GM19043 (cell line): ENCODE data around the gene LAMC2.
"Not testable (repeated sequence)": the region's sequence is repeated elsewhere in the genome, so short reads cannot be mapped to it uniquely, and the experiment has no call there.

Experiments
- ATAC-seq: cut with Tn5 transposase; IDR thresholded peaks from one replicate; pipeline ENCODE4 v1.9.1; 2021; ENCODE audit warnings: low read depth; ENCODE audit not compliant: unreplicated experiment

The LAMC2 gene

DNA sequence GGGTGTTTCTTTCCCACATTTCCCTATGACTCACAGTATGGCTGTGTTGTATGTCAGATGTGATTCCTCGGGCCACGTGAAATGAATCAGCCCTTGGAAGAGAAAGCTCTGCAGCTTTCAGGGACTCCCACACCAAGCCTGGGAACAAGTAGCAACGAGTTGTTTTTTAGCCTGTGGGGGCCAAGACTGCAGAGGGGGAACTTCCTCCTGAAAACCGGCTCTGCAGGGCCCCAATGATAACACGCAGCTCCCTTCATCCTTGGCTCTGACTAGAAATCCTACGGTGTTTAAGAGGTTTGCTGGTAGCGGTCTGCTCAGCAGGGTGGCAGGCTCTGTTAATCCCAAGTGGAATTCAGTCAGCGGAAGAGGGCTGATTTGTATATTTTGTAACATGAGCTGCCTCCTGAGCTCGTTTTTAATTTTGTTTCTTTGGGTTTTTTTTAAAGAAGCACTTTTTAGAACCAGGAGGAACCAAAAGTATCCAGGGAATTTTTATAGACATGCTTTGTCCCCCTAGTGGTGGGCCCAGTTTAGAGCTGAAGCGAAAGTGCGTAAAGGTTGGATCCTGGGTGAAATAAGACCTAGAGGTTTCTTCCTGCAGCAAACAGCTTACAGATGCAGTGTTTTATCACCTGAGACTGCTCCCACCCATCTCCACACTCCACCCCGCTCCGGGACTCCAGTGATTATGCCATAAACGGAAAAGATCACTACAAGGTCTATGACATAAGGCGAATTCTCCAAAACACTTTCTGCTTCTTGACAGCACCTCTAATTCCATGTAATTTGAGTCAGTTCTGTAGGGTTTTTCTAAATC is 48.8 kb downstream of the LAMC2 start:
- ATAC-seq, result no peak

DNA sequence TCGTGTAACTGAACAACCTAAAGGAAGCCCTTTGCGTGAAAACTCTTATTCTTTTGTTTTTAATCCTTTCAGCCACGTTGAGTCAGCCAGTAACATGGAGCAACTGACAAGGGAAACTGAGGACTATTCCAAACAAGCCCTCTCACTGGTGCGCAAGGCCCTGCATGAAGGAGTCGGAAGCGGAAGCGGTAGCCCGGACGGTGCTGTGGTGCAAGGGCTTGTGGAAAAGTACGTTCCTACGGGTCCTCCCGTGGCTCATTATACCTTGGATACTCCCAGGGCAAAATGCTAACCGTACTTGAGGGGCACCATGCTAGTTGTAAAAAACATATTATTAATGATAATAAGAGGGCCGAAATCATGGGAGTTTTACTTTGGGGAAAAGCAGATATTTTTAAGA is 49.4 kb downstream of the LAMC2 start:
- no peak for ATAC-seq

- ATAC-seq, result no peak
Measured at GRCh38 chr1:183236158-183236725, 50.2 kb downstream of the LAMC2 start.

- no peak for ATAC-seq
Measured at GRCh38 chr1:183237046-183237445, 51.0 kb downstream of the LAMC2 start.

DNA sequence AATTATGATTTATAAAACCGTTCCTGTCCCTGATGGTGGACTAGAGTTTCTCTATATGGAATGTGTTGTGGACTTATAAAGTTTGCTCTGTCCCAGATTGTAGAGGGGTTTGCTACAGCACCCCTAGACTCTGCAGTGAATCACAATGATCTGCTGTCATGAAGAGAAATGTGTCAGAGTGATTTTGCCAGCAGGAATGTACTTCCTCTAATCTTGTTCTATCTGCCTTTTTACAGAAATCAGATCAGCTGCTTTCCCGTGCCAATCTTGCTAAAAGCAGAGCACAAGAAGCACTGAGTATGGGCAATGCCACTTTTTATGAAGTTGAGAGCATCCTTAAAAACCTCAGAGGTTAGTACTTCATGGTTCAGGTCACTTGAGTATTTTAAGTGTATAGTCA is 52.0 kb downstream of the LAMC2 start:
- ATAC-seq, result no peak

DNA sequence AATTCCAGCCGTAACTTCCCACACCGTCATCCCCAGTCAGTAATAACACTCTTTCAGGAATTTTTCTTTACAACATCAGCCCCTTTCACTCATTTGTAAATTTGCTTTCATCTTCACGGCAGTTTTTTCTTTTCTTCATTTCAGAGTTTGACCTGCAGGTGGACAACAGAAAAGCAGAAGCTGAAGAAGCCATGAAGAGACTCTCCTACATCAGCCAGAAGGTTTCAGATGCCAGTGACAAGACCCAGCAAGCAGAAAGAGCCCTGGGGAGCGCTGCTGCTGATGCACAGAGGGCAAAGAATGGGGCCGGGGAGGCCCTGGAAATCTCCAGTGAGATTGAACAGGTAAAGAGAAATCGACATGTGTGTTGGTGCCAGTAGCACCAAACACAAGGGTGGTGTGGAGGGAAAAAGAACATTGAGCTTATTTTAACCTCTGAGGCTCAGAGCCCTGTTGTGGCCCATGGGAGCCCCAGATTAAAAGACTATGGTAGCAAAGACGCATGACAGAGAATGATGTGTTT is 53.2 kb downstream of the LAMC2 start:
- no peak for ATAC-seq

DNA sequence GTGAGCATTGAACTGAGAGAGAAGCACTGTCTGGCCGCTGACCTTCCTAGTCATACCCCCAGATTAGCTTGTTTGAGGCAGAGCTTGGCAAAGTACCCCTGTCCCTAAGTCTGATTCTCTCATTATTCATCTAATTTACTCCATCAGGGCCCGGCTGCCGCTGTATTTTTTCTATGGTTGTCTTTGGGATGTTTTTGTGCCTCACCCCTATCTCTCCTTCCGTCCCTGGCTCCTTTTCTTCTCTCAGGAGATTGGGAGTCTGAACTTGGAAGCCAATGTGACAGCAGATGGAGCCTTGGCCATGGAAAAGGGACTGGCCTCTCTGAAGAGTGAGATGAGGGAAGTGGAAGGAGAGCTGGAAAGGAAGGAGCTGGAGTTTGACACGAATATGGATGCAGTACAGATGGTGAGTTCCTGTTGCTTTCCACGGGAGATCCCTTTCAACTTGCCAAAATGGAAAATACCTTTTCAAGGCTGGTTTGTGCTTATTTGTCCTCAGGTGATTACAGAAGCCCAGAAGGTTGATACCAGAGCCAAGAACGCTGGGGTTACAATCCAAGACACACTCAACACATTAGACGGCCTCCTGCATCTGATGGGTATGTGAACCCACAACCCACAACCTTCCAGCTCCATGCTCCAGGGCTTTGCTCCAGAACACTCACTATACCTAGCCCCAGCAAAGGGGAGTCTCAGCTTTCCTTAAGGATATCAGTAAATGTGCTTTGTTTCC is 53.9 kb downstream of the LAMC2 start:
- ATAC-seq, result no peak

DNA sequence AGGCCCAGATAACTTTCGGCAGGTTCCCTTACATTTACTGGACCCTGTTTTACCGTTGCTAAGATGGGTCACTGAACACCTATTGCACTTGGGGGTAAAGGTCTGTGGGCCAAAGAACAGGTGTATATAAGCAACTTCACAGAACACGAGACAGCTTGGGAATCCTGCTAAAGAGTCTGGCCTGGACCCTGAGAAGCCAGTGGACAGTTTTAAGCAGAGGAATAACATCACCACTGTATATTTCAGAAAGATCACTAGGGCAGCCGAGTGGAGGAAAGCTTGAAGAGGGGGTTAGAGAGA is 54.4 kb downstream of the LAMC2 start:
- ATAC-seq, result no peak

DNA sequence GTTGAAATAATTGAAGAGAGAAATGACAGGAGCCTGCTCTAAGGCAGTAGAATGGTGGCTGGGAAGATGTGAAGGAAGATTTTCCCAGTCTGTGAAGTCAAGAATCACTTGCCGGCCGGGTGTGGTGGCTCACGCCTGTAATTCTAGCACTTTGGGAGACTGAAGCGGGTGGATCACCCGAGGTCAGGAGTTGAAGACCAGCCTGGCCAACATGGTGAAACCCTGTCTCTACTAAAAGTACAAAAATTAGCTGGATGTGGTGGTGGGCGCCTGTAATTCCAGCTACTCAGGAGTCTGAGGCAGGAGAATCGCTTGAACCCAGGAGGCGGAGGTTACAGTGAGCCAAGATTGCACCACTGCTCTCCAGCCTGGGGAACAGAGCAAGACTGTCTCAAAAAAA is 54.8 kb downstream of the LAMC2 start:
- ATAC-seq, result not testable (repeated sequence)

DNA sequence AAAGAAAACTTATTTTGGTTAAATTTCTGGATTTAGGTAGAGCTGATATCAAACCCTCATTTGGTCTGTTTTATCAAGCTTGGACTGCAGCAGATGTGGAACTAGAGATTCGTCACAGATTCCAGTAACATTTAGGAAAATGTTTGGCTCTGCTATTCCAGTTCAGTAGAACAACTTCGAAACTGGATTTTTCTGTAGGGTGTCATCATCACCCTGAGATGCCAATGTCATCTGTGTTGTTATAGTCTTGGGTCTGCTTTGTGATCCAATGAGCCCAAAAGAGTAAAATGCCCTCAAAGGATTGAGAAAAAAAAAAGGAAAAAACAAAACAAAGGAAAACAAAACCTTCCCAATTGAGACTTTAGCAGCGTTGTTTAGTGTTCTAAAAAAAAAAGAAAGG is 55.4 kb downstream of the LAMC2 start:
- ATAC-seq, result no peak

DNA sequence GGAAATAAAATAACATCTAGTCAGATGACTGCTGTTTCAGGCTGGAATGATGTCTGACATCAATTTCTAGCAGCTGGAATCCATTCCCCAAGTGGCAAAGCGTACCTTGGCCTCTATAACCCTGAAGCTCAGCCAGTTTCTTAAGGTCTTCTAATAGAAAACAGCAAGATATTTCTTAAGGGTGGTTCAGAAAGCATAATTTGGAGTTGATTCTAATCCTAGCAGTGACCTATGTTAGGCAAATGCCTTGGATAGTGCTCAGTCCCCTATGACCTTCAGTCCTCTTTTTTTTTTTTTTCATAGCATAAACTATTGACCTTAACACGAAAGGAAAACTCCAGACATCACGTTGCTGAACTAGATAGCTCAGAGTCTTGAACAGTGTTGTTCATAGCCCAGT is 56.5 kb downstream of the LAMC2 start:
- no peak for ATAC-seq

DNA sequence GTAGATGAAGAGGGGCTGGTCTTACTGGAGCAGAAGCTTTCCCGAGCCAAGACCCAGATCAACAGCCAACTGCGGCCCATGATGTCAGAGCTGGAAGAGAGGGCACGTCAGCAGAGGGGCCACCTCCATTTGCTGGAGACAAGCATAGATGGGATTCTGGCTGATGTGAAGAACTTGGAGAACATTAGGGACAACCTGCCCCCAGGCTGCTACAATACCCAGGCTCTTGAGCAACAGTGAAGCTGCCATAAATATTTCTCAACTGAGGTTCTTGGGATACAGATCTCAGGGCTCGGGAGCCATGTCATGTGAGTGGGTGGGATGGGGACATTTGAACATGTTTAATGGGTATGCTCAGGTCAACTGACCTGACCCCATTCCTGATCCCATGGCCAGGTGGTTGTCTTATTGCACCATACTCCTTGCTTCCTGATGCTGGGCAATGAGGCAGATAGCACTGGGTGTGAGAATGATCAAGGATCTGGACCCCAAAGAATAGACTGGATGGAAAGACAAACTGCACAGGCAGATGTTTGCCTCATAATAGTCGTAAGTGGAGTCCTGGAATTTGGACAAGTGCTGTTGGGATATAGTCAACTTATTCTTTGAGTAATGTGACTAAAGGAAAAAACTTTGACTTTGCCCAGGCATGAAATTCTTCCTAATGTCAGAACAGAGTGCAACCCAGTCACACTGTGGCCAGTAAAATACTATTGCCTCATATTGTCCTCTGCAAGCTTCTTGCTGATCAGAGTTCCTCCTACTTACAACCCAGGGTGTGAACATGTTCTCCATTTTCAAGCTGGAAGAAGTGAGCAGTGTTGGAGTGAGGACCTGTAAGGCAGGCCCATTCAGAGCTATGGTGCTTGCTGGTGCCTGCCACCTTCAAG is 57.3 kb downstream of the LAMC2 start:
- no peak for ATAC-seq

- ATAC-seq, result no peak
Measured at GRCh38 chr1:183244466-183244865, 58.4 kb downstream of the LAMC2 start.

- ATAC-seq, result no peak
Measured at GRCh38 chr1:183245357-183245756, 59.3 kb downstream of the LAMC2 start.

- ATAC-seq, result no peak
Measured at GRCh38 chr1:183246436-183246835, 60.4 kb downstream of the LAMC2 start.

DNA sequence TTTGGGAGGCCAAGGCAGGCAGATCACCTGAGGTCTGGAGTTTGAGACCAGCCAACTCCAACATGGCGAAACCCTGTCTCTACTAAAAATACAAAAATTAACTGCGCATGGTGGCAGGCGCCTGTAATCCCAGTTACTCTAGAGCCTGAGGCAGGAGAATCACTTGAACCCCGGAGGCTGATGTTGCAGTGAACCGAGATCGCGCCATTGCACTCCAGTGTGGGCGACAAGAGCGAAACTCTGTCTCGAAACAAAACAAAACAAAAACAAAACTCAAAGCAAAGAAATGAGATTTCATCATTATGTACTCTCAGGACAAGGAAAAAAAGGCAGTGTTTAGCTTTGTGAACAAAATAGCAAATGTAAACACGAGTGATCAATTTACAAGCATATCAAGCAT is 61.0 kb downstream of the LAMC2 start:
- no peak for ATAC-seq

DNA sequence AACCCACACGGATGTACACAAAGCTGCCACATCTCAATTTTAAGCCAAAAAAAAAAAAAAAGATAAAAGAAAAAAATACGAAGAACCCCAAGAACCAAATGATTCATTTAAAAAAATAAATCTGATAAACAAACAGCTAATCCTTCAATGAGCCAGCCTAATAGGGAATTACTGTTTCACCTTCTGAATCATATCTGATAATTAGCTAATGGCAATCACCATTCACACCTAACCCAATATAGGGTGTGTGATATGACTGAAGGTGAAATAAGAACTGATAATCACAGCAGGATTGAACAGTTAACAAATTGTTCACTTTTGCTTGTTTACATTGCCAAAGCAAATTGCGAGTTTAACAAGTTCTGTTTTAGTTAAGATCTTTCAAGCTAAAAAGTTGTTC is 61.4 kb downstream of the LAMC2 start:
- ATAC-seq, result no peak

GRCh38 chr1:183247931-183248330 is 61.9 kb downstream of the LAMC2 start:
- ATAC-seq, result no peak

DNA sequence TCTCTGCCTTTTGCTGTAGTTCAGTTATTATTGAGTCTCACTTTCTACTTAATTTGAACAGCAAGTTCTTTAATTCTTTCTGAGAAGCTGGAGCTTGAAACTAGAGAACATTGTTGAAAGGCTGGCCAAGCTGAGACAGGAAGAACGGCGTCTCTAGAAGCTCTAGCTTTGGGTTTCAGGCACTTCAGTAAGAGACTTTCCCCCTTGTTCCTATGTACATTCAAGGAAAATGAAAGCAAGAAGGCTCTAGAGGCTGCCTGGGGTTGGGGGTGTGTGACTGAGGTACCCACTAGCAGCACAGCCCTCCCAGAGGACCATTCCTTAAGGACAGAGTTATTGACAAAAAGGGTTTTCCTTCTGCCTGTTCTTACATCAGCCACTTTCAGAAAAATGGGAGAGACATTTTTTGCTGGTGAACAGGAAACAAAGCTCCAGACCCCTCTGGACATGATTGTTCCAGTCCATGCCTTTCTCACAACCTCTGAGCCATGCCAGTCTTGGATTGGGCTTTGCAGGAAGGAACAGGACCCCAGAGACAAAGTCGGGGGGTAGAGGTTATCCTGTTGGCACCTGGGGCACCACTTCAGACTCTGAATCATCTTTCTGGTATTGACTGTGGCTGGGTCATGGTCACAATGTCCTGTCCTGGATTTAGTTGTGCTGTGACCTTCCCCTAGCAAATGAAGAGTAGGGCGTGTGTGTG is 63.1 kb downstream of the LAMC2 start:
- no peak for ATAC-seq

- no peak for ATAC-seq
Measured at GRCh38 chr1:183249941-183250452, 63.9 kb downstream of the LAMC2 start.
